GM21515 (cell line): ENCODE results near the gene TTPAL.

Experiments
- ATAC-seq: cut with Tn5 transposase; IDR thresholded peaks from one replicate; pipeline ENCODE4 v1.9.1; 2021; ENCODE audit not compliant: unreplicated experiment

The TTPAL gene

DNA sequence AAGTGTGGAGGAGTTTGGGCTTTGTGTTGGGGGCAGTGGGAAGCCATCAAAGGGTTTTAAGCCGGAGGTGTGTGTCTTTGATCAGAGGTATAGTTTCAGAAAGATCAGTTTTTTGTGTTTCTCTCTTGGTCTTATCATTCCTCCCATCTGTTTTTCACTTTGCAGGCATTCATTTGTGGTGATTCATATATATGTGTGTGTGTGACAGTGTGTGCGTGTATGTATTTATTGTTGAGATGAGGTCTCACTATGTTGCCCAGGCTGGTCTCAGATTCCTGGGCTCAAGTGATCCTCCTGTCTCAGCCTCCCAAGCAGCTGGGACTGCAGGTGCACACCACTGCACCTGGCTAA, 57.3 kb downstream of the TTPAL start:
- no peak for ATAC-seq

DNA sequence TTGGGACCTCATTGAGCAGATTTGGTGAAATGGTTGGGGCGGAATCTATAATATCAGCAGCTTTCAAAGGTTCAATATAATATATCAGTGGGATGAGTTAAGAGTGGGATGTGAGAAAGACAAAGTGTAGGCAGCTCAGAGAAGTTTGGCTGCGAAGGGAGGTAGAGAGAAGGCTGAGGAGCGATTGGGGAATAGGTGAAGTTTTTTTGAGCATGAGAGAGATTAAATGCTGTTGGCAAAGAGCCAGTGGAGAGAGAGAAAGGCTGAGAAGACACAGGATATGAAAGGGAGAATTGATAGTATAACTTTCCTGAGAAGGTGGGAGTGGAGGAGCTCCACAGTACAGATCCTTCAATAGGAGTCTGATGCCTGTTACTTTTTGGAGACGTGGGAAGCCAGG, 58.3 kb downstream of the TTPAL start:
- no peak for ATAC-seq

DNA sequence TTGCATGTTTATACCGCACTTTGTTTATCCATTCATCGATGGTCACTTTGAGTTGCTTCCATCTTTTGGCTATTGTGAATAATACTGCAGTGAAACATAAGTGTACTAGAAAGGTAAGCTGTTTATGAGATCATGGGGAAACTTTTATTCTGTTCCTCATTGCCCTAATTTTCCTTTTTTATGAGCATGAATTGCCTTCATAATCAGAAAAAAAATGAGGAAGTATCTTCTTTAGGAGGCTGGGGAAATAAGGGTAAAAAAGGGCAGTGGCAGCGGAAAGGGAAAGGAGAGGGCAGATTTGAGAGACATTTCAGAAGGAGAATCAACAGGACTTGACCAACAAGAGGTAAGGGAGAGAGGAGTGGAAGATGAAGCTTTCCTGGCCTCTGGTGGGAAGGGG, 60.5 kb downstream of the TTPAL start:
- ATAC-seq: no peak

DNA sequence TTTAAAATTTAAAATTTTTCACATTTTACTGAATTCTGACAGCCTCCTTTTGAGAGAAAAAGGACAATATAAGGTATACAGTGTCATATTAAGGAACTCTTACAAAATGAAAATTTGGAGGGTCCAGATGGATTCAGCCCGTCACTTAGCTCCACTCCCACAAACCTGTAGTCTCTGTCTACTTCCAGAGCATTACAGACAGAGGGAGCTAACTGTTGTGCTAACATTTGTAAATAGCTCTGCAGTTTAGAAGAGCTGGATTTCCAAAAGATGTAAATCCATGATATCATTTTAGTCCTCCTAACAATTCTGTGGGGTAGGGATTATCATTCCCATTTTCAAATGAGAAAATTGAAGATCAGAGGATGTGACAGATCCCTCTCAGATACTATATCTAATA, 62.3 kb downstream of the TTPAL start:
- no peak for ATAC-seq

DNA sequence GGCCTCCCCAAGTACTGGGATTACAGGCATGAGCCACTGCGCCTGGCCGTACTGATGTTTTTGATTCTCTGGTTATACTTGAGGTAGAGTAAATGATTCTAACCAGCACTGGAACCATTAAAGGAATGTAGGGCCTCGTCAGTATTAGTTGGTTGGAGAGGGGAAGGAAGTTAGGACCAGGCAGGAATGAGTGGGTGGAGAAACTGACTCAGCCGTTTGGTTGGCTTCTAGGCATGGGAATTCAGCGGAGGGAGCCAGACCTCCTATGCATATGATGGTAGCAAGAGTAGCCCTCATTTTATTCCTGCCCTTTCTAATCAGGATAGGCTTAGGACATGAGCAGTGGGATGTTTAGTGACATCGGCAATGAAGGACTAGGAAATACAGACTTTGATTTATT, 65.2 kb downstream of the TTPAL start:
- no peak for ATAC-seq

DNA sequence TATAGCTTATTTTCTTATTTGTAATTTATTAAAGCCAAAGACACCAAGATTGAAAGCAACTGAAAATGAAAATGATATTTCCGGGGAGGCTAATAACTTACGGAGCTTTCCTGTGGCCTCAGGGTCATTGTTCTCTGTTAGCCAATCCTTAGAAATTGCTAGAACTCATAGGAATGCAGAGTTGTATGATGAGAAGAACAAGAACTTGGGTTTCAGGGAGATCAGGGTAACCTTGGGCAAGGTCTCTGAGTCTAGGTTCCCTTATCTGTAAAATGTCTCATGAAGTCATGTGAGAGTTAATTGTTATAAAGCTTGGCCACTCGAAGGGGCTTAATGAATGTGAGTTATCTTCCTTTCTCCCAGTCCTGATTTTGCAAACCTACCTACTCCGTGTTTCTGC, 66.3 kb downstream of the TTPAL start:
- ATAC-seq: no peak

DNA sequence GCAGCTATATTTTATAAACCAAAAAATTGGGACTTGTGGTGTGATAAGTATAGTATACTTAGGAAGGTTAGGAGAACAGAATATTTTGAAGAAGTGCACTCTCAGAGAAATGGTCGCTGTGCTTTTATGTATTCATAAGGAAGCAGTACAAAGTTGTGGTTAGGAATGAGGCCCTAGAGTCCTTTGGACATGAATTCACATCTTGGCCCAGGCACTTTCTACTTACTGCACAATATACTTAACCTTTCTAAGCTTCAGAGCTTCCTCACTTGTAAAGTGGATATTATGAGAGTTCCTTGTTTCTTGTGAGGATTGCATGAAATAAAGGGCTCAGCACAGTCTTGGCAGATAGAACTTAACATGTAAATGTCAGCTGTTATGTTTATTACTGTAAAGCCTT, 67.2 kb downstream of the TTPAL start:
- ATAC-seq: no peak

DNA sequence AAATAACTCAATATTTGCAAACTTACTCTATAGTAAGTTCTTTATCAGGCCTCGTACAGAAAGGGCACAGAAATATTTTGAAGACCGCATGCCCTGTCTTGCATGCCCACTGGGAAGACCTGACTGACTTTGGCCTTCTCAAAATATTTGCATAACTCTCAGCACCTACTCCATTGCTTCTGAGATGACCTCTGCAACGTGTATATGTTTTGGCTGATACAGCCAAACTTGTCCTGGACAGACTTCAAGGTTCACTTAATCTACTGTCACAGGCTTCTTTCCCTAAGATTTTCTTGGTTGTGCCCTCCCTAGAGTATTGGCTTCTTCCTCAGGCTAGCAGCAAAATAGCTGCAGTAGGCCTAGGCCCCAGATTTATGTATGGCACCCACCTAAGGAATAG, 67.7 kb downstream of the TTPAL start:
- no peak for ATAC-seq
